GM21447 (cell line): ENCODE measurements around the gene NDUFA8.
"Not testable (repeated sequence)": the region's sequence is repeated elsewhere in the genome, so short reads cannot be mapped to it uniquely, and the experiment has no call there.

Experiments
- ATAC-seq: cut with Tn5 transposase; IDR thresholded peaks from one replicate; pipeline ENCODE4 v1.9.1; 2021; ENCODE audit not compliant: unreplicated experiment

Gene NDUFA8

DNA sequence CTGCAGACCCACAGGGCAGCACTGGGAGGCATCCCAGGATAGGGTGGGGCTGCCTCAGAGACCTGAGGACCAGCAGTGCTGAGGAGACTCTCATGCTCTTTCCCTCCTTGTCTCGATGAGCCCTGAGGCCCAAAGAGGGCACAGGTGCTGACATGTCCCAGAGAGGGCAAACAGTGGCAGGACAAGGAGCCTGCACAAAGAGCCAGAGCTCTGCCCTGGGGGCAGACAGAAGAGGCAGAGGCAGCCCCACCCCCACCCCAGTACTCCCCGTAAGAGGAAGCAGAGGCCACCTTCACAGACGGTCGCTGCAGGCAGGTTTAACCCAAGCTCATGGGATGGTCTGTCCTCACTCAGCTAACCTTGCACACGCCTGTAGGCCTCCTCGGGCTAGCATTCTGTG, 37.1 kb downstream of the NDUFA8 start:
- no peak for ATAC-seq

DNA sequence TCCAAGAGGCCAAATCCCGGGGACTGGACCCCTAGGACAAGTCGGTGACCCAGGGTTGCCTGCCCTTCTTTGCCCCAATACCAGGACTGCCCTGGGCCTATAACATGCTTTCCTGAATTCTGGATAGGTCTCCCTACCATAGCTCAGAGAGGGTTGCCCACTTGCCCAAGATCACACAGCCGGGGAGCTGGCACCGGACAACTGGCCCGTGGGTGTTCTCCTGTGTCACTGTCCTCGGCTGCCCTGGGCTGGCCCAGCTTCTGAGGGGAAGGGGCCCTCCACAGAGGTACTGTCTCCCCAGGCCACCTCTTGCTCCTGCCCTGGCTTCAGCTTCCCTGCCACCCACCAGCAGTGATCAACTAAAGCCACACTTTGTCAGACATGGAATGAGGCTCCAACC, 37.6 kb downstream of the NDUFA8 start:
- no peak for ATAC-seq

DNA sequence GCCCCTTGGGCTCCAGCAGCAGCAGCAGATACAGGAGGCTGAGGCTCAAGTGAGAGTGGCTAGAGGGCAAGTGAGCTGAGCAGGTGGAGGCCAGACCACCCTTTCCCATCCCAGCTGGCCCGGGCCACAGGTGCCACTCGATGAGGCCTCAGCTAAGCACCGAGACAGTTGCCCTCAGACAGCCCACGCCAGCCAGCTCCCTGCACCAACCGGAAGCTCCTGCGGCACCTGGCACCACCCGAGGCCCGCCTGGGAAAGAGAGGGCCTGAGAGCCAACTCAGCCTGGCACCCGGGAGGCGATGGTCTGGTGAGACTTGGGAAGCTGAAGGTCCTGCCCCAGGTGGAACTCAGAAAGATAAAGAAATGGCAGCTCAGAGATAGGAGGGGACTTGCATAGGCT, 38.2 kb downstream of the NDUFA8 start:
- ATAC-seq = no peak

DNA sequence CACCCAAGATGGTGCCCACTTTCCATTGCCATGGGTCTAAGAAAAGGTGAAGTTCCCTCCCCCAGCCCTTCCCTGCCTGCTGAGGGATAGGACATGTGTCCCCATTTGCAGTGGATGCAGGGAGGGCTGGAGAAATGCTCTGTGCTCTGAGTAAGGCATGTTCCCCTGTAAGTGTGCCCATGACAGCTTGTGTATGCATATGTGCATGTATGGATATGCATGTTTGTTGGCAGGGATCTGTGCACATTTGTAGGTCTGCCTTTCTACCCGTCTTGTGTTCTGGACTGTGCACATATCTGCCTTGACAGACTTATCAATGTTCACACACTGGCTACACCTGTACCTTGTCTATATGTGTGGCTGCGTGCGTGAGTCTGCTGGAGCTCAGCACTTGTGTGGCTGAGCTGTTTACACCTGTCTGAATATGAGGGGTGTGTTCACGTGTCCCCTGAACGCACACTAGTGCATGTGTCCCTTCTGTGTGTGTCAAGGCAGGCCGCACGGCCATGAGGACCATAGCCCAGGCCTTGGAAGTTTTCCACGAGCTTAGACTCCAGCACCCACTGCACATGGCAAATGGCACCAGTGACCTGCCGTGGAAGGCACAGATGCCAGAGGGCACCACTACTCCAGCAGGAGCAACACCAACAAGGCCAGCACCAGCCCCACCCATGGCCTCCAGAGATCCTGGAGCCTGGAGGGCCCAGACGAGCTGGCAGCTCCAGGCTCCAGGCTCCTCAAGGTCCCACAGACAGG, 39.1 kb downstream of the NDUFA8 start:
- ATAC-seq = no peak

DNA sequence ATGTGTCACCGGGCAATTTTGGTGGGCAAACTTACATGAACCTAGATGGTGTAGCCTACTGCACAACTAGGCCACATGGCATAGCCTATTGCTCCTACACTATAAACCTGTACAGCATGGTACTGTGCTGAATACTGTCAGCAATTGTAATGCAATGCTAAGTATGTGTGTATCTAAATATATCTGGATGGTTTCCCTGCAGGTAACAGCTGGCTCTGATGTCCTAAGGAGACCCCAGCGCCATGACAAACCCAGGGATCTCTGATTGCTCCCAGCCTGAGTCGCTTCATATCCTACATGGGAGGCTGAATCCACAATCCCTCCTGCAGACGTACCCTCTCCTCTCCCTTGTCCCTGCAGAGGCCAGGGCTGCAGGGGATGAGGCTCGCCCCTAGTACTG, 39.9 kb downstream of the NDUFA8 start:
- no peak for ATAC-seq

DNA sequence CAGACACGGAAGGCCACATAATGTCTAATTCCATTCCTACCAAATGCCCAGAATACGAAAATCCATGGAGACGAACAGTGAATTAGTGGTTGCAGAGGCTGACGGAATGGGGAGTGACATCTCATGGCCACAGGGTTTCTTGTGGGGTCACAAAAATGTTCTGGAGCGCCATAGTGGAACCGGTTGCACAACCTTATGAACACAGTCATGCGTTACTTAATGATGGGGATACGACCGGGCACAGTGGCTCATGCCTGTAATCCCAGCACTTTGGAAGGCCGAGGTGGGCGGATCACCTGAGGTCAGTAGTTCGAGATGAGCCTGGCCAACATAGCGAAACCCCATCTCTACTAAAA, 40.4 kb downstream of the NDUFA8 start:
- no peak for ATAC-seq

DNA sequence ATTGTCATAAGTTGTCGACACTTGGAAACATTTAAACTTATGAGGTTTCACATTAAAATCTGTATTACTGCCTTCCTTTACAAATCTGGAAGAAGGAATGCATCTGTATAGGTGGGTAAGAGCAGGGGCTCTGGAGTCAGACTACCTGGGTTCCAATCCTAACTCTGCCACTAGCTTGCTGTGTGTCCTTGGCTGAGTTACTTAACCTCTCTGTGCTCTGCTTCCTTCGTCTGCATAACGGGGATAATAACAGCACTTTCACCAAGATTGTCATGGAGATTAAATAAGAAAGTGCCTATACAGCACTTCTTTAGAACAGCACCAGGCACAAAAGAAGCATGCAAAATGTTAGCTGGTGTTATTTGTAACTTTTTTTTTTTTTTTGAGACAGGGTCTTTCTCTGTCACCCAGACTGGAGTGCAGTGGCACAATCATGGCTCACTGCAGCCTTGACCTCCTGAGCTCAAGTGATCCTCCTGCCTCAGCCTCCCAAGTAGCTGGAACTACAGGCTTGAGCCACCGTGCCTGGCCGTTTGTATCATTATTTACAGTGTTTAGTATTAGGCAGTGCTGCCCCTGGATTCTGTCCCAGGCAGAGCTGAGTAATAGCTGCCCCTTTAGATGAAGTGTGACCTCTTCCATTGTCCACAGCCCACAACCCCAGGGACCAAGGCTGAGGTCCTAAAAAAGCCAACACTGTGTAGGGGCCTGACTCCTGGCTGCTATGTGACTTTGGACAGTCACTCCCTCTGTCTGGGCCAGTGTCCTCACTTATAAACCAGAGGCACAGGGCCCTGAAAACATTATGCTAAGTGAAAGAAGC, 41.0 kb downstream of the NDUFA8 start:
- ATAC-seq = no peak

DNA sequence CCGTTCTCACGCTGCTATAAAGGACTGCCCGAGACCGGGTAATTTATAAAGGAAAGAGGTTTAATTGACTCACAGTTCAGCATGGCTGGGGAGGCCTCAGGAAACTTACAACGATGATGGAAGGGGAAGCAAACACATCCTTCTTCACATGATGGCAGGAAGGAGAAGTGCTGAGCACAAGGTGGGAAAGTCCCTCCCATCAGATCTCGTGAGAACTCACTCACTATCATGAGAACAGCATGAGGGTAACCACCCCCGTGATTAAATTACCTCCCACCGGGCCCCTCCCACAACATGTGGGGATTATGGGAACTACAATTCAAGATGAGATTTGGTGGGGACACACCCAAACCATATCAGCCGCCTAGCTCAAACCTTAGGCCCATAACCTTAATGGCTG, 42.3 kb downstream of the NDUFA8 start:
- ATAC-seq = not testable (repeated sequence)

DNA sequence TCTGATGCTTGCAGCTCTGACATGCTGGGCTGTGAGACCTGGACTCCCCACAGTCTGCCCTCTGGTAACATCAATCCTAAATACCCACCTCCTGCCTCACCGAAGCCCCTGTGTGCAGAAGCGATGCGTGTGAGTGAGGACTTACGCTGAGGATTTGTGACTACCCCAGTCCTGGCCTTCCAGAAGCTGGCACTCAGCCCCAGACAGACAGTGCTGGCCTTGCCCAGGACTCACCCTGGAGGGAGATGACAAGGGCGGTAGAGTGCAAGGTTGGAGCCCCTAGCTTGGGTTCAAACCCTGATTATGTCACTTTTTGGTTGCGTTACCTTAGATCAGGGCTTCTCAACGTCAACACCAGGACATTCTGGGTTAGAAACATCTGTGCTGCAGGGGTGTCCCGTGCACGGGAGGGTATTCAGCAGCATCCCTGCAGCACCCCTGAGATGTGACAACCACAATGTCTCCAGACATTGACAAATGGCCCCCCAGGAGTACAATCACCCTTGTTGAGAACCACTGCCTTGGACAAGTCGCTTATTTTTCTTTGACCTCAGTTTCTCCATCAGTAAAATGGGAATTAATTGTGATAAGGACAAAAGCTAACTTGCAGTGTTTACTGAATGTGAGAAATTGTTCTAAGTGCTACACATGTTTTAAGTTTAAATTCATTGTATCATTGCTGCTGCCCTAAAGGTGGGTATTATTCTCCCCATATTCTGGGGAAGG, 43.0 kb downstream of the NDUFA8 start:
- ATAC-seq = no peak

DNA sequence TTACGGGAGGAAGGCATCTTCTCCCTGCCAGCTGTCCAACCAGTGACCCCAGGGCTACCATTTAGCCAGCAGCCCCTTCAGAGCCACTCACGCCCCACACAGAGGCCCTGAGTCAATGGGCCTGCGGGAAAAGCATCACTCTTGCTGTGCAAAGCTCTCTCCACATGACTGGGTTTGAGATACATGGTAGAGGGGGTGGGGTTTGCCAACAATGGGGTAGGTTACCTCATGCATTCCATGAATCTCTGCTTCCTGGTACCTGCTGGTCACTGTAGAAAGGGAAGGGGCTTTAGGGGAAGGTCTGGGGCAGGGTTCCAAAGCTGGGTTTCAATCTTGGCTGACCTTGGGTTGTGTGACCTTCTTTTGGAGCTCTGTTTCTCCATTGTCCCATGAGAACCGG, 43.5 kb downstream of the NDUFA8 start:
- no peak for ATAC-seq

DNA sequence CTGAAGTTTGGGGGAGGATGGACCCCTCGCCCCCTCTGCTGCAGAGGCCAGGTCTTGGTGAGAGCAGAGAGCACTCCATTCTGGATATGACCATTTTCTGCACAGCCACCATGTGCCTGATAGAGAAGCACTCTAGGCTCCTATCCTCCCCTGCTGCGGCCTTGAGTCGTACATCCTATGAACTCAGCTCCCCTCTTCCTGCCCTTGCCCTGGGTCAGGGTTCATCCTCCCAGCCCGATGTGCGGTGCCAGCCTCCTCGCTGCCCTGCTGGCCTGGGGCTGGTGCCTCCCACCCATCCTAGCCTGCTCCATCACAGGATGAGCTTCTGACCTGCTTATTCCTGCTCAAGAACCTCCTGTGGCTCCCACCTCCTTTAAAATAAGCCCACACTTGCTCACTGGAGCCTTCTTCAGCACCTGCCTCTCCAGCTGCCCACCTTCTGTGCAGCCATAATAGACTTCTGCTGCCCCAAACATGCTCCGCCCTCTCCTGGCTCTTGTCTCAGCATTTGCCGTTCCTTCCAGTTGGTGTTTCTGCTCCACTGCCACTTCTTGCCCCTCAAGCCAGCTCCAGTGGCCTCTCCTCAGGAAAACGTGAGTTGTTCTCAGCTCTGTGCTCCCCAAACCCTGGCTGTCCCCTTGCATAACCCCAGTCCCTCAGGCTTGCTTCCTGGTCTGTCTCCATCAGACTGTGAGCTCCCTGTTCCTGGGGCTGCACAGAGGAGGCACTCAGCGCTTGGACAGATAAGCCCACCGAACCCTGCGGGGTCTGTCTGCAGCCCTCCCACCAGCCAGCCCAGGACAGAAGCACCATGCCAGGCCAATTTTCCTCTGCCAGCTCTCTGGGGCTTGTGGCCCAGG, 44.2 kb downstream of the NDUFA8 start:
- ATAC-seq = no peak

DNA sequence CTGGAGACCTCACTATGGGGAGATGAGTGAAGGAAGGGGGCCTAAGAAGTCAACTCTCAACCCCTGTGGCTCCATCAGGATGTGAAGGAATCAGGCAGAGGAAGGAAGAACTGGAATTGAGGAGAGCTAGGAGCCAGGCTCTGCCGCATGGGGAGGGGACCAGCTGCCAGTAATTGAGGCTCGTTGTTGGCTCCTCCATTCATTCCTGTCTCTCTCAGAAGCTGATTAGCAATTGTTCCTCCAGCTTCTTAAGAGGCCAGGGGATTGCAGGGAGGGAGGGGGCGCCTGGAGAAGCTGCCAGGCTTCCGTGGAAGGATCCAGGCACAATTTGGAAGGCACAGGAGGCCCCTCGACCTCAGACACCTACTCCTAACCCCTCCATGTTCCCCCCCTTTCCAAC, 46.0 kb downstream of the NDUFA8 start:
- ATAC-seq = no peak

DNA sequence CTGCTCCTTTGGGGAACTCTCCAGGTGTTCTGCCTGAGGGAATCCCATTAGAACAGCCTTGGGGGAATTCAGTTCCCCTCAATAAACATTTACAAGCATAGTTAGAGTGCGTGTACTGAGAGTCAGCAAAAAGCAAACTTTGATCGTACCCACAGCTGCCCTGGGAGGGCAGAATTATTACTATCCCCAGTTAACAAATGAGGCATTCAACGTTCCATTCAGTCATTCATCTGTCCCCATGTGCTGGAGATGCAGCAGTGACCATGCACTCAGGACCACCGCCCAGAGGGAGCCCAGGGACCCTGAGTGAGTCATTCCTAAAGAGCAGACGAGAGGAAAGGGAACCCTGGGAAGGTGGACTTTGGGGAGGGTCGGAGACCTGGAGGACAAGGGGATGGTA, 47.3 kb downstream of the NDUFA8 start:
- no peak for ATAC-seq

DNA sequence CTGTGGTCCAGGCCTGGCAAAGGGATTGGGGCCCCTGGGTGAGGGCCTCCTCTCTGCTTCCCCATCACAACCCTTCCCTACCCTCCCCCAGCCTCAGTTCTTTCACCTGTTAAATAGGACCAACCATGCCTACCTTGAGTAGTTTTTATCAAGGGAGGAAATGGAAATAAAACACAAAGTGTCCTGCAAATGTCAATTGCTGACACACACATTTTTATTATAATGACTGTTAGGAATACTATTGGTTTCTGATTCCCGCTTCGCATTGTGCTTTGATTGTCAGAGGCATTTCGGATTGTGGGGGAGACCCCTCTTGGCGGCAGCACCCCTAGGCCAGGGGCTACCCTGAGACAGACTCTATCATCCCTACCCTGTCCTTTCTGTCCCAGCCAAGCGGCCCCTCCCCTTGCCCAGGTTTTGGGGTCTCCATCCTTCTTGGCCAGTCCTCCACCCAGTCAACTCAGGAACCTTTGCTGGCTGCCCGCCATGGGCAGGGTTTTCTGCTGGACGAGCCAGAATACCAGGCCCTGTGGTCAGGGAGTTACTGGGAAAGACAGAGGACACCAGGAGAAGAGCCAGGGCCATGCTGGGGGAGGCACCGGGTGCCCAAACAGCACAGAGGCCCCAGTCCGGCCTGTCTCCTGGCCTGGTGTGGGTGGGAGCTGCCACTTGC, 48.0 kb downstream of the NDUFA8 start:
- no peak for ATAC-seq

DNA sequence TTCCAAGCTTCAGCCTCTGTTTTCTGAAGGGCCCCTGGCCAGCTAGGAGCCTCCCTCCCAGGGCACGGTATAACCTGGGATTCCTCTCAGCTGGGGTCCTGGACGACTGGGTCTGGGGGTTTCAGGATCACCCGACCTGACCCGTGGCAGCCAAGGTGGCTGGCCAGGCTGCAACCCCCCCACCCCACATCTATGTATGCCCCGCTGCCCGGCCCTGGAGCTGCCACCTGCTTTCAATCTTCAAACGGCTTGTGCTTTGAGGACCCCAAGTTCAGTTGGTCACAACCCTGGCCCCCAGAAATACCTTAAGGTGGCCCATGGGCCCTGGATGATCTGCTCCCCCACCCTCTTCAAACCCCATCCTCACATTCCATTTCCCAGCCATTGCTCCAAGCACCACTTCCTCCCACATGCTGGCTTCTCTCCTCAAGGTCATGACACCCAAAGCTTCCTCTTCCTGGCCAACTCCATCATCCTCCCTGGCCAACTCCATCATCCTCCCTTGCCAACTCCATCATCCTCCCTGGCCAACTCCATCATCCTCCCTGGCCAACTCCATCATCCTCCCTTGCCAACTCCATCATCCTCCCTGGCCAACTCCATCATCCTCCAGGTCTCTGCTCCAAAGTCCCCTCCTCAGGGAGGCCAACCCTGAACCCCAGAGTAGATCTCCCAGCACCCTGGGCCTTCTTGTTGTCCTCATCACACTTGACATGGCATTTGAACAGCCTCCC, 49.3 kb downstream of the NDUFA8 start:
- ATAC-seq = no peak

DNA sequence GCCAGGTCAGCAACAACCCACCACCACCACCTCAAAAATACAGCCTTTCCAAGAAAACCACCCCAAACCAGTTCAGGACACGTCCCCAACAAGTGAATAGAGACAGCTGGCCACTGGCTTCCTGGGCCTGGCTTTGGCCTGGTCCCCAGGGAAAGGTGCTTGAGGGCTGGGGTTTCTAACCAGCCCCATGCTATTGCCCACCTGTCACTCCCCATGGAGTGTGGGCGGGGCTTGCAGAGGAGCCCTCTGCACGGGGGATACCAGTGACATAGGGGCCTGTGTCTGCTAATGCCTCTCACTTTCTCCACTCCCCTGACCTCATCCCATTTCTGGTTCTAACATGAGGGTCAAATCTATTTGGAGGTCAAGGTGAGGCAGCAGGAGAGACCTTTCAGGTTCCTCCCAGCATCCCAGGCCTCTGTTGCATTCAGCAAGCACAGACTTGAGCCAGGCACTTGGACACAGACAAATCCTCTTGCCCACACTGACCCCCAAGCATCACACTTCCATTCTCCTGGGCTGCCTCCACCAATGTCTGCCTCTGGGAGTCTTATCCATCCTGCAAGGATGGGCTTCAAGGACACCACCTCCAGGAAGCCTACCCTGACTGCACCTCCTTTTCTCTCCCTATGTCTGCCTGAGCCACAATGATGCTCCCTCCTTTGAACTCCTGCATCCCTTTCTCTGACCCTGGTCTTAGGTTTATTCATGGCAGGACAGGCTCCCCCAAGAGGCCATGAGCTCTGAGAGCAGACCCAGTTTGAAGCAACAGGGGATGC, 50.4 kb downstream of the NDUFA8 start:
- ATAC-seq = no peak

DNA sequence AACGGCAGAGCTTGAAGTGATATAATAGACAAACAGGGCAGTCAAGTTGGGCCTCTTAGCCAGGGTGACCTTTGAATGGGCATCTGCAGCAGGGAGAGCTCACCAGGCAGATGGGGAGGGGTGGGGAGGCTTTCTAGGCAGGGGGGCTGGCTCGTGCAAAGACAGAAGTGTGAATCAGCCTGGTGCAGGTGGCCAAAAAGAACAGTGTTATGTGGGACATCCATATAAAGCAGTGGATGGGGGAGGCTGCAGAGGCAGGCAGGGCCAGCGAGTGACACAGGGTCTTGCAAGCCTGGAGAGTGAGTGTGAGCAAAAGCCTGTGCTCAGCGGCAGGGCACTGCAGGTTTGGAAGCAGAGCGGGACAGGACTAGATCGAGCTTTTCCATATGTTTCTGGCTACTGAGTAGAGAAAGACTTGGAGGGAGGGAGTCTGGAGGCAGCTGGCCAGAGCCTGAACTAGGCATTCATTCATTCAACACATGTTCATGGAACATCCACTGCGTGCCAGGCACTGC, 52.2 kb downstream of the NDUFA8 start:
- no peak for ATAC-seq

DNA sequence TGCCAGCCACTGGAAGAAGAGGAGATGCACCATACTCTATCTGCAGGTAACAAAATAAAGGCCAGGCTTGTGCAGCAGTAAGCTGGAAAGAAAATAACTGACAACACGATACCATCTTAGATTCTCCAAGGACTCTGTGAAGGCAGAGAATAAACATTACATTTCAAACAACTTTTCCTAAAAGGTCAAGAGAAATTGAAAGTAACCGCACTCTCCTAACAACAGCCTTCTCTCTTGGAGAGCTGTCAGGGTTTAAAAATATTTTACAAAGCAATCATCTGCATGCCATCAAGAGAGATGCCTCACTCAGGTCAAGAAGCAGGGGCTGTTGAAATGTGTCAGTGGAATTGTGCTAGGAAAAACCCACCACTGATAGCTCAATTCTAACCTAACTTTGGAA, 53.0 kb downstream of the NDUFA8 start:
- no peak for ATAC-seq

DNA sequence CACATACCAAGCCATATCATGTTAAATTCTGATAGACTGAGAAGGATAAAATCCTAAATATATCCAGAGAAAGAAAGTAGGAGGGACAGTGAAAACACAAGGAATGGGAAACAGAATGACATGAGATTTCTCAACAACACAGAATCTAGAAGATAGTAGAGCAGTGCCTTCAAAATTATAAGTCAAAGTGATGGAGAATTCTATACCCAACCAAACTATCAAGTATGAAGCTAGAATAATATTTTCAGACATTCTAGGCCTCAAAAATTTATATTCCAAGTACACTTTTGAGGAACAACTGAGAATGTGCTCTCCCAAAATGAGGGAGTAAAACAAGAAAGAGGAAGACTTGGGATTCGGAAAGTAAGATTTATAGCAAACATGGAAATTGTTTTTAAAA, 55.6 kb downstream of the NDUFA8 start:
- ATAC-seq = no peak
